Gastroesophageal sphincter (tissue), 4 donors: Measurements from ENCODE around the gene HDLBP. TPM values are rescaled to one million over a fixed set of nuclear protein-coding genes. Genes with fewer than 3 reads are reported as not detected.

Experiments
- ATAC-seq: fragments of 150-250 bp; one replicate; pipeline ENCODE4 v1.9.1; 2016; ENCODE audit warnings: mild to moderate bottlenecking, moderate library complexity
- H3K27ac ChIP-seq, 4 donors: fragments of 200-600 bp; sonication (generic) in 3 of 4; 1 replicate in 3 of 4; 2 replicates in 1 of 4; pipeline ENCODE4 v1.5.1; 2016 to 2019
- H3K27me3 ChIP-seq: fragments of 200-600 bp; sonication (generic); one replicate; pipeline ENCODE4 v1.5.1; 2019
- H3K36me3 ChIP-seq, 2 donors: fragments of 200-600 bp; sonication (generic); one replicate each; pipeline ENCODE4 v1.5.1; 2019; ENCODE audit warnings: control low read depth in 1 of 2
- H3K4me1 ChIP-seq, 3 donors: fragments of 200-600 bp; sonication (generic); 1 replicate in 2 of 3; 2 replicates in 1 of 3; pipeline ENCODE4 v1.5.1; 2016 to 2019; ENCODE audit warnings: control low read depth in 2 of 3
- H3K4me3 ChIP-seq, 2 donors: fragments of 200-600 bp; sonication (generic); one replicate each; pipeline ENCODE4 v1.5.1; 2019; ENCODE audit warnings: mild to moderate bottlenecking in 1 of 2, moderate library complexity in 1 of 2
- H3K9me3 ChIP-seq, 3 donors: fragments of 200-600 bp; sonication (generic); one replicate each; pipeline ENCODE4 v1.5.1; 2017 to 2019; ENCODE audit warnings: control low read depth in 2 of 3
- EP300 ChIP-seq: sonication (generic); formaldehyde crosslinking; IDR thresholded peaks from one replicate; pipeline ENCODE4 v1.6.1; 2017; ENCODE audit warnings: antibody characterized with exemption, mild to moderate bottlenecking
- POLR2A ChIP-seq, 2 donors: fragments of 450-650 bp; IDR thresholded peaks; one replicate each; pipeline ENCODE4 v1.6.1; 2017; ENCODE audit warnings: antibody characterized with exemption in 2 of 2, mild to moderate bottlenecking in 2 of 2, moderate library complexity in 1 of 2
- POLR2AphosphoS5 ChIP-seq: sonication (generic); formaldehyde crosslinking; IDR thresholded peaks from one replicate; pipeline ENCODE4 v1.6.1; 2017; ENCODE audit warnings: antibody characterized with exemption
- WGBS, 2 donors: methylation state at CpG; one replicate each; pipeline ENCODE4 v1.1.5; 2018; ENCODE audit warnings: low coverage in 1 of 2; 5-methylcytosine and 5-hydroxymethylcytosine counted together
- total RNA-seq, 4 donors: library from RNA; depleted of rRNA; stranded (reverse); fragments of >200 nt; gene quantifications; one replicate each; pipeline ENCODE4 v1.1.0, GENCODE V29; 2016
- TF ChIP-seq, protein P1 (sequence below), 4 experiments: fragments of 200-600 bp in 2 of 4; fragments of 450-650 bp in 2 of 4; sonication (generic) in 1 of 4; IDR thresholded peaks; one replicate each; pipeline ENCODE4 v1.5.1; 2017 to 2019; ENCODE audit warnings: antibody characterized with exemption in 4 of 4, mild to moderate bottlenecking in 2 of 4, moderate library complexity in 2 of 4

HDLBP gene
- total RNA-seq, 4 donors from 2014 or later: 279 to 367 (median 295) TPM

DNA sequence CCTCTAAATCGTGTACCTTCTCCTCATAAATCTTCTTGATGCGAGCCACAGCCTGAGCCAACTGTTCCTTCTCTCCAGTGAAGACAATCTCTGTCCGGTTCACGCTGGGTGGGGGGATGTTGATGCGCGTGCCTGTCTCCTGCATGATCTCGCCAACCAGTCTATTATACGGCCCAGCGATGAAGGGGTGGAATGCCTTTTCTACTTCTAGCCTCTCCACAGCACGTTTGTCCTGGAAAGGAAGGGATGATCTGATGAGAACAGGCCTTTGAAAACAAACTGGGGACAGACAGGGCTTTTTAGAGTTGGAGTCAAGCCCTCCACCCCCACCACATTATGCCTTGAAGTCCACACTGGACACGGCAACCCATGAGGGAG lies 59.3 kb downstream of the HDLBP start:
- no peak for ATAC-seq
- Histone ChIP-seq H3K27me3 (no peaks in the 10 kb centered on the region), H3K4me3 (no peak overlapping the region), H3K36me3 (peaks cover 6 to 96% of the 10 kb centered on the region in 2 donors), H3K9me3 (no peaks in the 10 kb centered on the region), H3K4me1 (peaks cover 0 to 15% (median 0%) of the 10 kb centered on the region in 3 donors), H3K27ac (no peak overlapping the region)
- 68 to 75% methylated on average over 4 to 8 of the region's 11 CpGs for WGBS, 2 donors
- TF ChIP-seq, protein P1, sequence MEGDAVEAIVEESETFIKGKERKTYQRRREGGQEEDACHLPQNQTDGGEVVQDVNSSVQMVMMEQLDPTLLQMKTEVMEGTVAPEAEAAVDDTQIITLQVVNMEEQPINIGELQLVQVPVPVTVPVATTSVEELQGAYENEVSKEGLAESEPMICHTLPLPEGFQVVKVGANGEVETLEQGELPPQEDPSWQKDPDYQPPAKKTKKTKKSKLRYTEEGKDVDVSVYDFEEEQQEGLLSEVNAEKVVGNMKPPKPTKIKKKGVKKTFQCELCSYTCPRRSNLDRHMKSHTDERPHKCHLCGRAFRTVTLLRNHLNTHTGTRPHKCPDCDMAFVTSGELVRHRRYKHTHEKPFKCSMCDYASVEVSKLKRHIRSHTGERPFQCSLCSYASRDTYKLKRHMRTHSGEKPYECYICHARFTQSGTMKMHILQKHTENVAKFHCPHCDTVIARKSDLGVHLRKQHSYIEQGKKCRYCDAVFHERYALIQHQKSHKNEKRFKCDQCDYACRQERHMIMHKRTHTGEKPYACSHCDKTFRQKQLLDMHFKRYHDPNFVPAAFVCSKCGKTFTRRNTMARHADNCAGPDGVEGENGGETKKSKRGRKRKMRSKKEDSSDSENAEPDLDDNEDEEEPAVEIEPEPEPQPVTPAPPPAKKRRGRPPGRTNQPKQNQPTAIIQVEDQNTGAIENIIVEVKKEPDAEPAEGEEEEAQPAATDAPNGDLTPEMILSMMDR (IDR thresholded peaks at IDR 0.05): no peak
- no peak for TF ChIP-seq EP300

DNA sequence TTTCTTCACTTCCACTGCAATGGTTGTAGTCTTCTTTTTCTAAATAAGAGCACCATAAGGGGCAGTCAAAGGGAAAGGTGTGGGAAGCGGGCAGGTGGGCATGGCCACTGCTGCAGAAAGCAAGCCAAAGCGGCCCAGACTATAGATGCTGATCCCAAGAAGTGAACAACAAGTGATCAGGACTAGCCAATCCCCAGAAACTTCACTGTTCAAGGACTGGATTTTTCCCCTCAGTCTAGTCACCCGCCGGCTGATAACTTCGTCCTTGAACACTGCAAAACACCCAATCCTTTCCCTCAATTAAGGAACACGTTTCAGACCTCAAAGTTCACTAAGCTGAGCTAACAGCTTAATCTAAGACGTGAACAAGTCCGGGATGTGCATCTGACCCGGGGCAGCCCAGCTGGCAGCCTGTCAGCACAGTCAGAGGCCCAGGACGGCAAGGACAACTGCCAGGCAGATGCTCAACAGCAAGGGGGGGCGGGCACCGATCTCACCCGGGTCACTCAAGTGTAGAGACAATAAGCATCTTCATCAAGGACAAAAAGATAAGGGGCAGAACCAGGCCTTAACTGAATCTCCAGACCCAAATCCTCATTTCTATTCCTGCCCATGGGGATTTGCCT lies 59.8 kb downstream of the HDLBP start:
- no peaks in the 10 kb centered on the region for H3K27me3 ChIP-seq
- no peak for TF ChIP-seq EP300
- no peak for TF ChIP-seq POLR2AphosphoS5
- TF ChIP-seq, protein P1 (IDR thresholded peaks at IDR 0.05): no peak
- no peak for TF ChIP-seq POLR2A (IDR thresholded peaks at IDR 0.05)
- H3K4me1 ChIP-seq: peaks cover 0 to 15% (median 0%) of the 10 kb centered on the region in 3 donors
- no peak overlapping the region for H3K4me3 ChIP-seq
- ATAC-seq: no peak
- no peak overlapping the region for H3K27ac ChIP-seq
- H3K9me3 ChIP-seq: no peaks in the 10 kb centered on the region
- peaks cover 6 to 96% of the 10 kb centered on the region in 2 donors for H3K36me3 ChIP-seq
- WGBS, 2 donors: 81 to 87% methylated on average over 5 to 13 of the region's 13 CpGs

DNA sequence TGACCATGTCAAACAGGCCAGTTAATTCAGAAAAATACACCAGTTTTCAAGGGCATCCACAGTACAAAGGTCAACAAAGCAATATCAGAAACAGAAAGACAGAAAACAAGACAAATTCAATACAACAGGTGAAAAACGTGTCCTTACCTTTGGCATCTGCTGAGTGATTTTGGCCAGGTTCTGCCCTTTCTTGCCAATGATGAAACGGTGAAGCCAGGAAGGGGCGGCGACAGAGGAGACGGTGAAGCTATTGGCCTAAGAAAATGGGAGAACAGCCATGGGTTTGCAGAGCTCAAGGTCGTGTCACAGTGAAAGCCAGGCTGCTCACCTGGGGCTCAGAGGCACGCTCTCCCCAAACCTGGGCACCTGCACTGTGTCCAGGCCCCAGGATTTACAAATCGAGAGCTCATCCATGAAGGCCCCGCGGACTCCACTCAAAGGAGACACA lies 60.5 kb downstream of the HDLBP start:
- peaks cover 6 to 96% of the 10 kb centered on the region in 2 donors for H3K36me3 ChIP-seq
- H3K27me3 ChIP-seq: no peaks in the 10 kb centered on the region
- no peak for ATAC-seq
- 88% methylated on average over 6 of the region's 10 CpGs; no CpG with 5 or more reads in 1 of the 2 donors for WGBS, 2 donors
- no peaks in the 10 kb centered on the region for H3K9me3 ChIP-seq
- H3K4me1 ChIP-seq: peaks cover 0 to 15% (median 0%) of the 10 kb centered on the region in 3 donors
- H3K4me3 ChIP-seq: no peak overlapping the region
- H3K27ac ChIP-seq: no peak overlapping the region
- TF ChIP-seq EP300 (no peak), POLR2AphosphoS5 (no peak), POLR2A (IDR thresholded peaks at IDR 0.05) (no peak)
- TF ChIP-seq, protein P1 (IDR thresholded peaks at IDR 0.05): no peak

DNA sequence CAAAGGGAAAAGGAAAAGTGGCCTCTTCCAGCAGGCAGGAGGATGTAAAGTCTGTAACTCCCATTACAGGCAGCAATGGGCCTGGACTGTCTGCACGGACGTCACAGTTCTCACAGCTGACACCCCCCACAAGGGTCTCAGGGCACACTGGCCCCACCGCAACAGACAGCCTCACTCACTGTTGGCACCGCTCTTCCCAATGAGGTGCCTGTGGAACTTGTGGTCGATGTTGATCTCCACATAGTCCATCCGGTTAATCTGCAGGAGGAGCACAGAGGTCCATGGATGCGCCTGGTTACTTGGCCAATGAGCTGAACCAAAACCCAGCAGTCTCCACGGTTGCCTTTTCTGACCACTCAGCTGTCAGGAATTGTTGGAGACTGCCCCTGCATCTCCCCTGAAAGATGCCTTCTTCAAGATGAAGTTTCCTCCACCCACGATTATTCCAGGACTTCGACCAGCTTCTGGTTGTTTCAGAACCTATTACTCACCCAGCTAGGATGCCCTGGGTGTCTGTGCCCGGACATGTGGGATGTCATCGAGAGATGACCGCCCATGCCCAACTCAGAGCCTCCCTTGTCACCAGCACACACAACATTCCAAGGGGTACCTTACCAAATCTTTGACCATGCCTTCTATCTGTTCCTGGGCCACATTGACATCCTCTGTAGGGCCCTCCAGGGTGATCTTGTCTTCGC lies 62.5 kb downstream of the HDLBP start:
- no peak for ATAC-seq
- peaks cover 6 to 98% of the 10 kb centered on the region in 2 donors for H3K36me3 ChIP-seq
- 95% methylated on average over 6 of the region's 14 CpGs; no CpG with 5 or more reads in 1 of the 2 donors for WGBS, 2 donors
- H3K27me3 ChIP-seq: no peaks in the 10 kb centered on the region
- H3K4me3 ChIP-seq: no peak overlapping the region
- H3K4me1 ChIP-seq: peaks cover 0 to 5% (median 0%) of the 10 kb centered on the region in 3 donors
- no peaks in the 10 kb centered on the region for H3K9me3 ChIP-seq
- no peak overlapping the region for H3K27ac ChIP-seq
- no peak for TF ChIP-seq EP300
- TF ChIP-seq POLR2A (IDR thresholded peaks at IDR 0.05): no peak
- TF ChIP-seq, protein P1 (IDR thresholded peaks at IDR 0.05): no peak
- TF ChIP-seq POLR2AphosphoS5: no peak

DNA sequence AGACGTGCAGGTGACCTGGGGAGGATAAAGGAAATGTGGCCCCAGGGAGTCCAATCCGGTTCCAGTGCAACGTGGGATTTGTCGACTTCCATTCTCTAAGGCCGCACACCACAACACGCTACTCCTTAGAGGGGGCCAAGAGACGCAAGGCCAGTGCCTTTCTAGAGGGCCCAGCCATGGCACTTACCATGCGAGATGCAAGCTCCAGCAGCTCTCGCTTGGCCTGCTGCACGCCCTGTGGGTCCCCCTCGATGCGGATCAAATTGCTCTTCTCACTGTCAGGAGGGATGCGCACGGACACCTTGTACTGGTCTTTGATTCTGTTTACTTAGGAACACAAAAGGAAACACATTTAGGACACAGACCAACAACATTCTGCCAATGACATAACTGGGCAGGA lies 65.8 kb downstream of the HDLBP start:
- WGBS, 2 donors: 92 to 95% methylated on average over 2 to 3 of the region's 14 CpGs
- no peak for ATAC-seq
- no peak overlapping the region for H3K27ac ChIP-seq
- H3K36me3 ChIP-seq: peaks cover 0 to 100% of the 10 kb centered on the region in 2 donors
- no peaks in the 10 kb centered on the region for H3K4me1 ChIP-seq
- TF ChIP-seq EP300 (no peak), POLR2A (IDR thresholded peaks at IDR 0.05) (no peak), POLR2AphosphoS5 (no peak)
- TF ChIP-seq, protein P1 (IDR thresholded peaks at IDR 0.05): no peak
- H3K4me3 ChIP-seq: no peak overlapping the region
- H3K27me3 ChIP-seq: no peaks in the 10 kb centered on the region
- no peaks in the 10 kb centered on the region for H3K9me3 ChIP-seq
